Measurements from ENCODE around the gene NEURL1B. TPM values are rescaled to one million over a fixed set of nuclear protein-coding genes. Genes with fewer than 3 reads are reported as not detected.

The NEURL1B gene
- total RNA-seq, 1 experiment from 2014 or later, result 2.8 TPM

DNA sequence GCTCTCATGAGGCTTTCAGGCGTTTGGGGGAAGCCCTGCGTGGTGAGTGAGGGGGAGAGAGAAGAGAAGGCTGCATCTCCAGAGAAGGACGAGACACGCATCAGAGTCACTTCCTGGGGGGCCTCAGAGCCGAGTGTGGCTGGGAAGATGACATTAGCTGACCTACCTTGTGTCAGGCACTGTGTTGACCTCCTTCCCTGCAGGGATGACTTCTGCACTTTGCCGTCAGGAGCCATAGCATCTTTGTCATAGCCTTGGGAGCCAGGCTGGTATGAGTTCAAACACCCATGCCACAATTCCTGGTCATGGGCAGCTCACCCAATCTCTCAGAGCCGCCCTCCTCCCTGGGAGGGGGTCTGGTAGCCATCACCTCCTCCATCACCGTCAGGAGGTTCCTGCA, 17.3 kb downstream of the NEURL1B start:
- H3K4me1 Mint-ChIP-seq (ENCODE audit: low read depth, unreplicated experiment), result no peaks in the 10 kb centered on the region
- no peak for DNase-seq
- H3K9me3 Mint-ChIP-seq (ENCODE audit: low read depth, unreplicated experiment), result peaks cover 9% of the 10 kb centered on the region
- peaks cover 69% of the 10 kb centered on the region for H3K27me3 Mint-ChIP-seq (ENCODE audit: unreplicated experiment)
- intact Hi-C loops (cut with micrococcal nuclease; ENCODE audit: unreplicated experiment), result no loop called here
- no peak overlapping the region for H3K27ac Mint-ChIP-seq (ENCODE audit: unreplicated experiment)
- H3K36me3 Mint-ChIP-seq (ENCODE audit: insufficient read depth, unreplicated experiment), result no peaks in the 10 kb centered on the region
- CTCF ChIA-PET, result no interaction called here
- TF ChIP-seq CTCF (IDR thresholded peaks at IDR 0.05; ENCODE audit: unreplicated experiment), result no peak
- no peak overlapping the region for H3K4me3 Mint-ChIP-seq (ENCODE audit: low read depth, unreplicated experiment)
- BruUV-seq (replicated peaks), result no TSS peak

DNA sequence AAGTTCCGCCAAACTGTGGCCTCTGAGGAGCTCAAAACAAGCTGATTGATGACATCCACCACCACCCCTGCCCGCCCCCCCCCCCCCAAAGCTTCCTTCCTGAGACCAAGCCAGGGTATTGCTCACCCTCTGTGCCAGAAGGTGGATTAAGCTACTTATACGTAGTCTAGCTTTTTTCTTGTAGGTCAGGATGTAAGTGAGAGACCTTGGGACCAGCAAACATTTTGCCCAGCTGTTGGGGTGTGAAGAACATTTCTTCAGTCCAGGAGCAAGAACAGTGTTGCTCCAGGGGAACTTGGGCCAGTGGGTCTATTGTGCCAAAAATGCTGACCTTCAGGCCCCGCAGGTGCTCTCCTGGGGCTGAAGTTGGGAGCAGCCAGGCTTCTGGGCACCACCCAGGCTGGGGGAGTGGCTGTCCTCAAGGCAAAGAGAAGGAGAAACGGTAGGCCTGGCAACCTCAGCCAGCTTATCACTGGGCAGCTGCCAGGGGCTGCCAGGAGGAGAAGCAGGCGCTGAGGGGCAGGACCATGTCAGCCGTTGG, 18.0 kb downstream of the NEURL1B start:
- Mint-ChIP-seq H3K4me3 (ENCODE audit: low read depth, unreplicated experiment) (no peak overlapping the region), H3K4me1 (ENCODE audit: low read depth, unreplicated experiment) (no peaks in the 10 kb centered on the region), H3K9me3 (ENCODE audit: low read depth, unreplicated experiment) (peaks cover 9% of the 10 kb centered on the region), H3K27ac (ENCODE audit: unreplicated experiment) (no peak overlapping the region), H3K36me3 (ENCODE audit: insufficient read depth, unreplicated experiment) (no peaks in the 10 kb centered on the region), H3K27me3 (ENCODE audit: unreplicated experiment) (peaks cover 69% of the 10 kb centered on the region)
- no peak for DNase-seq
- no TSS peak for BruUV-seq (replicated peaks)
- TF ChIP-seq CTCF (IDR thresholded peaks at IDR 0.05; ENCODE audit: unreplicated experiment), result no peak
- CTCF ChIA-PET, result interaction anchor here (0.7 kb wide), 1 partner anchor 1130 kb away, joined by 3 read pairs; no protein-coding TSS in a partner anchor
- intact Hi-C loops (cut with micrococcal nuclease; ENCODE audit: unreplicated experiment), result no loop called here

DNA sequence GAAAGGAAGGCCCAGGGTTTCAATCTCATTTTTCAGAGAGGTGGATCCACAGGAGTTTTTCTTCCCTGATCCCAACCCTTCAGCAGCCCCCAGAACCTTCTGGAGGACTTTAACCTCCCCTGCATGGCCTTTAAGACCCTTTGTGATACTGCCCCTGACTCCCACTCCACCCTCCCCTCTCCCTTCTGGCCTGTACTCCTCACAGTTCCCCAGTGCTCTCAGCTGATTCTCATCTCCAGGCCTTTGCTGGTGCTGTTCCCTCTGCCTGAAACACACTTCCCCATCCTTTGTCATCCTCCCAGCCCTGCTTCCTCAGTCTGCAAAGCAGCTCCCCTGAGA, 18.5 kb downstream of the NEURL1B start:
- H3K4me1 Mint-ChIP-seq (ENCODE audit: low read depth, unreplicated experiment), result no peaks in the 10 kb centered on the region
- H3K9me3 Mint-ChIP-seq (ENCODE audit: low read depth, unreplicated experiment), result peaks cover 9% of the 10 kb centered on the region
- peaks cover 69% of the 10 kb centered on the region for H3K27me3 Mint-ChIP-seq (ENCODE audit: unreplicated experiment)
- H3K27ac Mint-ChIP-seq (ENCODE audit: unreplicated experiment), result no peak overlapping the region
- CTCF ChIA-PET, result no interaction called here
- H3K4me3 Mint-ChIP-seq (ENCODE audit: low read depth, unreplicated experiment), result no peak overlapping the region
- H3K36me3 Mint-ChIP-seq (ENCODE audit: insufficient read depth, unreplicated experiment), result no peaks in the 10 kb centered on the region
- intact Hi-C loops (cut with micrococcal nuclease; ENCODE audit: unreplicated experiment), result no loop called here
- DNase-seq, result no peak
- TF ChIP-seq CTCF (IDR thresholded peaks at IDR 0.05; ENCODE audit: unreplicated experiment), result no peak
- BruUV-seq (replicated peaks), result no TSS peak

DNA sequence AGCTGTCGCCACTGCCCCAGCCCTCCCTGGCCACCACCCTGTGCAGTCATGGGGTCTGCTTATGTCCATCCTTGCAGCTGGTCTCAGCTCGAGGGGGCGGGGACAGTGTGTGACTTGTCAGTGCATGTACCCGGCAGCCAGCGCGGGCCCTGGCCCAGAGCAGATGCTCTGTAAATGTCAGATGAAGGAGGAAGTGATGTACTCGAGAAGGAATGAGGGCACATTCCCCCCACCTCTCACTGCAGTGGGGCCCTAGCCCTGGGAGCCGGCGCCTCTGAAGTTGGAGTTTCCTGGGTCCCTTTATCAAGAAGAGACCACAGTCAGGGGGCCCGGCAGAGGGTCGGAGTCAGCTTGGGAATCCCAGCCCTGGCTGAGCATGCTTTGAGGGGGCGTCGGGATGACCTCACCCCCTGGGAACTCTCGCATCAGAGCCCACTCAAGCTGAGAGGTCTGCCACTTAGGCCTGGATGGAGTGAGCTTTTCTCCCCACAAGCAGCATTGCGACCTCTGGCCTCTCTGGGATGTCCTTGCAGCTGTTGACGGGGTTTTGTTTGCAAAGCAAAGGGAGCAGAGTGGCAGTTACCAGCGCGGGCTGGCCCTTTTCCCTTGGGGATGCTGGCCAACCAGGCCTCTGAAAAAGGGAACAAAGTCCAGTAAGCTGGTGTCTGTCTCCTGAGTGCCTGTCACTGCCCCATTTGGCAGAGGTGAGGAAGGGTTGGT, 19.0 kb downstream of the NEURL1B start:
- BruUV-seq (replicated peaks), result no TSS peak
- Mint-ChIP-seq H3K36me3 (ENCODE audit: insufficient read depth, unreplicated experiment) (no peaks in the 10 kb centered on the region), H3K27ac (ENCODE audit: unreplicated experiment) (no peak overlapping the region), H3K4me3 (ENCODE audit: low read depth, unreplicated experiment) (no peak overlapping the region), H3K9me3 (ENCODE audit: low read depth, unreplicated experiment) (peaks cover 7% of the 10 kb centered on the region), H3K4me1 (ENCODE audit: low read depth, unreplicated experiment) (no peaks in the 10 kb centered on the region), H3K27me3 (ENCODE audit: unreplicated experiment) (peaks cover 69% of the 10 kb centered on the region)
- CTCF ChIA-PET, result no interaction called here
- DNase-seq, result no peak
- intact Hi-C loops (cut with micrococcal nuclease; ENCODE audit: unreplicated experiment), result no loop called here
- no peak for TF ChIP-seq CTCF (IDR thresholded peaks at IDR 0.05; ENCODE audit: unreplicated experiment)

Measured in Calu3 (cell line).